Left ventricle myocardium inferior (tissue), 1 donor: ENCODE measurements around the gene INPP4A. TPM values are rescaled to one million over a fixed set of nuclear protein-coding genes. Genes with fewer than 3 reads are reported as not detected.

Source experiments
- DNase-seq: peaks from one replicate; pipeline ENCODE4 v3.0.0-alpha.2; 2020
- H3K27ac ChIP-seq: fragments of 200-600 bp; replicated peaks from 2 replicates; pipeline ENCODE4 v1.8.0; 2021
- H3K27me3 ChIP-seq: fragments of 200-600 bp; 2 replicates; pipeline ENCODE4 v1.8.0; 2021; ENCODE audit warnings: low read depth
- H3K36me3 ChIP-seq: fragments of 200-600 bp; 2 replicates; pipeline ENCODE4 v1.8.0; 2021
- H3K4me1 ChIP-seq: fragments of 200-600 bp; 2 replicates; pipeline ENCODE4 v1.8.0; 2021
- H3K4me3 ChIP-seq: fragments of 200-600 bp; 2 replicates; pipeline ENCODE4 v1.8.0; 2021; ENCODE audit warnings: mild to moderate bottlenecking, moderate library complexity
- H3K9me3 ChIP-seq: fragments of 200-600 bp; replicated peaks from 2 replicates; pipeline ENCODE4 v1.8.0; 2021
- CTCF ChIP-seq: fragments of 200-600 bp; IDR thresholded peaks from 2 replicates; pipeline ENCODE4 v1.8.0; 2021; ENCODE audit warnings: antibody characterized with exemption, mild to moderate bottlenecking, borderline replicate concordance
- intact Hi-C: fragments of 100-400 bp; cut with micrococcal nuclease; formaldehyde crosslinking; loops from one replicate; pipeline ENCODE4 v1.11.0; 2022
- total RNA-seq: library from RNA; stranded (reverse); fragmentation: NEBNext Ultra II Directional; extraction: Animal tissue kit (Norgen Biotek cat#: 25700); gene quantifications from one replicate; pipeline ENCODE4 v1.2.1, GENCODE V29; 2021
- donor health status: DM: no; HTN: yes; CAD: no; lungs with severe emphysema.

INPP4A gene
- total RNA-seq, 1 donor from 2014 or later: 20.8 TPM

- no peak for TF ChIP-seq CTCF
- Histone ChIP-seq H3K4me3 (no peak overlapping the region), H3K27ac (no peak overlapping the region), H3K4me1 (peaks cover 59% of the 10 kb centered on the region), H3K27me3 (no peaks in the 10 kb centered on the region), H3K36me3 (peaks cover 44% of the 10 kb centered on the region), H3K9me3 (no peaks in the 10 kb centered on the region)
- DNase-seq: no peak
- intact Hi-C loops: loop anchor here (5.0 kb wide), 1 partner anchor 192 kb away; no protein-coding TSS in a partner anchor
Observed at GRCh38 chr2:98604547-98604946, 159.9 kb downstream of the INPP4A start.

GRCh38 chr2:98605076-98605475, 160.4 kb downstream of the INPP4A start:
- H3K27ac ChIP-seq: no peak overlapping the region
- TF ChIP-seq CTCF: no peak
- intact Hi-C loops: no loop called here

GRCh38 chr2:98606431-98606830, 161.8 kb downstream of the INPP4A start:
- peak overlapping the region; percentile 99 for H3K4me3 ChIP-seq

More at GRCh38 chr2:98605076-98605475, 160.4 kb downstream of the INPP4A start:
- DNase-seq: no peak
- no peaks in the 10 kb centered on the region for H3K27me3 ChIP-seq
- no peak overlapping the region for H3K4me3 ChIP-seq
- H3K36me3 ChIP-seq: peaks cover 39% of the 10 kb centered on the region
- H3K9me3 ChIP-seq: no peaks in the 10 kb centered on the region
- H3K4me1 ChIP-seq: peaks cover 59% of the 10 kb centered on the region

GRCh38 chr2:98607104-98607503, 162.4 kb downstream of the INPP4A start:
- no peak for DNase-seq
- peaks cover 40% of the 10 kb centered on the region for H3K36me3 ChIP-seq
- H3K27me3 ChIP-seq: no peaks in the 10 kb centered on the region
- H3K4me1 ChIP-seq: peaks cover 76% of the 10 kb centered on the region
- peak overlapping the region; percentile 98 for H3K27ac ChIP-seq
- H3K9me3 ChIP-seq: no peaks in the 10 kb centered on the region
- peak overlapping the region; percentile 99 for H3K4me3 ChIP-seq
- no peak for TF ChIP-seq CTCF
- intact Hi-C loops: no loop called here

More at GRCh38 chr2:98606431-98606830, 161.8 kb downstream of the INPP4A start:
- DNase-seq: no peak
- Histone ChIP-seq H3K4me1 (peaks cover 73% of the 10 kb centered on the region), H3K27me3 (no peaks in the 10 kb centered on the region), H3K36me3 (peaks cover 40% of the 10 kb centered on the region), H3K9me3 (no peaks in the 10 kb centered on the region), H3K27ac (no peak overlapping the region)
- intact Hi-C loops: no loop called here
- TF ChIP-seq CTCF: no peak

- H3K4me3 ChIP-seq: peak overlapping the region; percentile 99
- peak overlapping the region; percentile 98 for H3K27ac ChIP-seq
- H3K27me3 ChIP-seq: no peaks in the 10 kb centered on the region
- DNase-seq: no peak
- intact Hi-C loops: no loop called here
- TF ChIP-seq CTCF: no peak
- no peaks in the 10 kb centered on the region for H3K9me3 ChIP-seq
- H3K36me3 ChIP-seq: peaks cover 40% of the 10 kb centered on the region
- H3K4me1 ChIP-seq: peaks cover 76% of the 10 kb centered on the region
Observed at GRCh38 chr2:98607741-98608115, 163.1 kb downstream of the INPP4A start.
